Peyer's patch (tissue), 4 donors: ENCODE results near the gene OR1F1. TPM values are rescaled to one million over a fixed set of nuclear protein-coding genes. Genes with fewer than 3 reads are reported as not detected.

Experiments used
- DNase-seq, 3 donors: peaks; one replicate each; pipeline ENCODE4 v3.0.0-alpha.2; 2017 to 2019
- H3K27ac ChIP-seq, 4 donors: fragments of 200-600 bp; sonication (generic); one replicate each; pipeline ENCODE4 v1.5.1; 2016 to 2019
- H3K27me3 ChIP-seq, 2 donors: fragments of 200-600 bp; sonication (generic); one replicate each; pipeline ENCODE4 v1.5.1; 2019
- H3K36me3 ChIP-seq, 3 donors: fragments of 200-600 bp; sonication (generic); one replicate each; pipeline ENCODE4 v1.5.1; 2016 to 2019
- H3K4me1 ChIP-seq, 4 donors: fragments of 200-600 bp; sonication (generic); one replicate each; pipeline ENCODE4 v1.5.1; 2016 to 2019
- H3K4me3 ChIP-seq, 4 donors: fragments of 200-600 bp; sonication (generic); 1 replicate in 3 of 4; 2 replicates in 1 of 4; pipeline ENCODE4 v1.5.1; 2016 to 2019; ENCODE audit warnings: mild to moderate bottlenecking in 1 of 4
- H3K9me3 ChIP-seq, 4 donors: fragments of 200-600 bp; sonication (generic); one replicate each; pipeline ENCODE4 v1.5.1; 2016 to 2019; ENCODE audit warnings: mild to moderate bottlenecking in 1 of 4
- POLR2A ChIP-seq, 2 donors: fragments of 450-650 bp; IDR thresholded peaks; one replicate each; pipeline ENCODE4 v1.5.1; 2017; ENCODE audit warnings: antibody characterized with exemption in 2 of 2, mild to moderate bottlenecking in 2 of 2, moderate library complexity in 2 of 2
- total RNA-seq, 4 donors: library from RNA; depleted of rRNA; stranded (reverse); fragments of >200 nt; gene quantifications; one replicate each; pipeline ENCODE4 v1.1.0, GENCODE V29; 2016
- TF ChIP-seq, protein P1 (sequence below), 6 experiments: fragments of 450-650 bp in 4 of 6; fragments of 200-600 bp in 2 of 6; sonication (generic) in 1 of 6; IDR thresholded peaks; one replicate each; pipeline ENCODE4 v1.5.1; 2017 to 2019; ENCODE audit warnings: antibody characterized with exemption in 6 of 6, mild to moderate bottlenecking in 3 of 6, moderate library complexity in 1 of 6

Gene OR1F1
- total RNA-seq, 4 donors from 2014 or later, result not detected

DNA sequence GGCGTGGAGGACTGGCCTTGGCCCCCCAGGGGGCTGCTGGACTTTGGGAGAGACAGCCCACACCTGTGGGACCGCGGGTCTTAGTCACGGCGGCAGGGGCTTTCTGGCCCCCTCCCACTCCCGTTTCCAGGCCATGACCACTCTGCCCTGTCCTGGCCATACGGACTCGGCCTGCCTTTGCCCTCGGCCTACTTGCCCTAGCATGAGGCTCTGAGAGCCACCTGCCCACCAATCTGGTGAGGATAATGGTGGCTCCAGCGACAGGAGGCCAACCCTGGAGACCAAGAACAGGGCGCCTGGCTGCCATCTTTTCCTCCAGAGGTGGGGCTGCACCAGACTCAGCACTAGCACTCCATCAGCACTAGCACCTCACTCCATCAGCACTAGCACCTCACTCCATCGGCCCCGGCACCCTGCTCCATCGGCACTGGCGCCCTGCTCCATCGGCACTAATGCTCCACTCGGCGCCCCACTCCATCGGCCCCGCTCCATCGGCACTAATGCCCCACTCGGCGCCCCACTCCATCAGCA, 46.2 kb upstream of the OR1F1 start:
- no peak overlapping the region for H3K4me3 ChIP-seq
- peaks cover 0 to 20% (median 1%) of the 10 kb centered on the region in 4 donors for H3K4me1 ChIP-seq
- no peaks in the 10 kb centered on the region for H3K9me3 ChIP-seq
- no peak overlapping the region for H3K27ac ChIP-seq
- H3K36me3 ChIP-seq, result peaks cover 0 to 47% (median 0%) of the 10 kb centered on the region in 3 donors
- H3K27me3 ChIP-seq, result no peaks in the 10 kb centered on the region
- no peak for TF ChIP-seq POLR2A (IDR thresholded peaks at IDR 0.05)
- TF ChIP-seq, protein P1, sequence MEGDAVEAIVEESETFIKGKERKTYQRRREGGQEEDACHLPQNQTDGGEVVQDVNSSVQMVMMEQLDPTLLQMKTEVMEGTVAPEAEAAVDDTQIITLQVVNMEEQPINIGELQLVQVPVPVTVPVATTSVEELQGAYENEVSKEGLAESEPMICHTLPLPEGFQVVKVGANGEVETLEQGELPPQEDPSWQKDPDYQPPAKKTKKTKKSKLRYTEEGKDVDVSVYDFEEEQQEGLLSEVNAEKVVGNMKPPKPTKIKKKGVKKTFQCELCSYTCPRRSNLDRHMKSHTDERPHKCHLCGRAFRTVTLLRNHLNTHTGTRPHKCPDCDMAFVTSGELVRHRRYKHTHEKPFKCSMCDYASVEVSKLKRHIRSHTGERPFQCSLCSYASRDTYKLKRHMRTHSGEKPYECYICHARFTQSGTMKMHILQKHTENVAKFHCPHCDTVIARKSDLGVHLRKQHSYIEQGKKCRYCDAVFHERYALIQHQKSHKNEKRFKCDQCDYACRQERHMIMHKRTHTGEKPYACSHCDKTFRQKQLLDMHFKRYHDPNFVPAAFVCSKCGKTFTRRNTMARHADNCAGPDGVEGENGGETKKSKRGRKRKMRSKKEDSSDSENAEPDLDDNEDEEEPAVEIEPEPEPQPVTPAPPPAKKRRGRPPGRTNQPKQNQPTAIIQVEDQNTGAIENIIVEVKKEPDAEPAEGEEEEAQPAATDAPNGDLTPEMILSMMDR (IDR thresholded peaks at IDR 0.05), result no peak
- no peak for DNase-seq

DNA sequence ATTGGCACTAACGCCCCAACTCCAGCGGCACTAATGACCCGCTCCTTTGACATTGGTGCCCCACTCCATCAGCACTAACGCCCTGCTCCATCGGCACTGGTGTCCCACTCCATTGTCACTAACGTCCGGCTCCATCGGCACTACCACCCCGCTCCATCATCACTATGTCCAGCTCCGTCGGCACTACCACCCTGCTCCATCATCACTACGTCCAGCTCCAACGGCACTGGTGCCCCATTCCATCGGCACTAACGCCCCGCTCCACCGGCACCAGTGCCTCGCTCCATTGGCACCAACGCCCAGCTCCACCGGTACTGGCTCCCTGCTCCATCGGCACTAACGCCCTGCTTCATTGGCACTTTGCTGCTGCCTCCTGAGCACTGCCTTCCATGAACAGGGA, 45.7 kb upstream of the OR1F1 start:
- Histone ChIP-seq H3K4me1 (peaks cover 0 to 20% (median 1%) of the 10 kb centered on the region in 4 donors), H3K27me3 (no peaks in the 10 kb centered on the region), H3K36me3 (peaks cover 0 to 47% (median 0%) of the 10 kb centered on the region in 3 donors), H3K9me3 (no peaks in the 10 kb centered on the region), H3K4me3 (no peak overlapping the region), H3K27ac (no peak overlapping the region)
- no peak for TF ChIP-seq POLR2A (IDR thresholded peaks at IDR 0.05)
- TF ChIP-seq, protein P1 (IDR thresholded peaks at IDR 0.05), result no peak
- no peak for DNase-seq

DNA sequence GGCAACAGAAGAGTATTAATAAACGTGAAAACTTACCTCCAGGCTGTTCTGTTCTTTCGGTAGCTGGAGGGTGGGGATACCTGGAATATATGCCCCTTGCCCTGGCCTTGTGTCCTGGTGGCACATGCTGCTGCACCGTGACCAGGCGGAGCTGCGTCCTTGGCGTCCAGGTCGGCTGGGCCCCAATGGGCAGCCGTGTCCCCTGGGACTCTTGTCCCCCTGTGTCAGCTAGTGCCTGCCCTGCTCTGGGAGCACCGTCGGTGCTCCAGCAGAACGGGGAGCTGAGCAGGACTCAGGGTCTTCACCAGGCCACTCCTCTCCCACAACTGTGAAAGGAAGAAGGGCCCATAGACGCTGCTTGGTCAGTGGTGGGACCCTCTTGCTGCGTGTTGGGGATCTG, 45.2 kb upstream of the OR1F1 start:
- no peak overlapping the region for H3K4me3 ChIP-seq
- peak overlapping the region in 1 of 4 donors; percentile 97 for H3K27ac ChIP-seq
- DNase-seq, result no peak
- peaks cover 0 to 47% (median 0%) of the 10 kb centered on the region in 3 donors for H3K36me3 ChIP-seq
- H3K9me3 ChIP-seq, result no peaks in the 10 kb centered on the region
- H3K27me3 ChIP-seq, result no peaks in the 10 kb centered on the region
- TF ChIP-seq POLR2A (IDR thresholded peaks at IDR 0.05), result no peak
- TF ChIP-seq, protein P1 (IDR thresholded peaks at IDR 0.05), result no peak
- H3K4me1 ChIP-seq, result peaks cover 0 to 20% (median 1%) of the 10 kb centered on the region in 4 donors

DNA sequence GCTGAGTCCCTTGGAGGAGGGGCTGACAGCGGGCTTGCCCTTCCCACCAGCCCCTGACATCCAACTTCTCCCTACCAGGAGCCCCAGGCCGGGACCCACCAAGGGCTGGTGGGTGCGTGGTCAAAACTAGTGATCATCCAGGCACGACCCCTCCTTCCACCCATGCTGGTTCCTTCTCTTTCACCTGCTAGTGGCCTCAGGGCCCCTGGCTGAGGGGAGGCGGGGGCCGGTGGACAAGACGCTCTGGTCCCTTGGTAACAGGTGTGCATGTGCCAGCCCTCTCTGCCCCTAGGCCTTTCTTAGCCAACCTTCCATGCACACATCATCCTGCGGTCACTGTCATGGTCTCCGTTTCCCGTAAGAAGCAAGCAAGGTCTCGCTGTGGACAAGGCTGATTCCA, 44.8 kb upstream of the OR1F1 start:
- peak overlapping the region in 3 of 4 donors; percentile 74 to 97 (median 90) for H3K27ac ChIP-seq
- no peaks in the 10 kb centered on the region for H3K27me3 ChIP-seq
- TF ChIP-seq, protein P1 (IDR thresholded peaks at IDR 0.05), result no peak
- TF ChIP-seq POLR2A (IDR thresholded peaks at IDR 0.05), result no peak
- no peaks in the 10 kb centered on the region for H3K9me3 ChIP-seq
- peaks cover 0 to 44% (median 0%) of the 10 kb centered on the region in 3 donors for H3K36me3 ChIP-seq
- DNase-seq, result no peak
- H3K4me1 ChIP-seq, result peaks cover 0 to 20% (median 1%) of the 10 kb centered on the region in 4 donors
- peak overlapping the region in 1 of 4 donors; percentile 52 for H3K4me3 ChIP-seq

DNA sequence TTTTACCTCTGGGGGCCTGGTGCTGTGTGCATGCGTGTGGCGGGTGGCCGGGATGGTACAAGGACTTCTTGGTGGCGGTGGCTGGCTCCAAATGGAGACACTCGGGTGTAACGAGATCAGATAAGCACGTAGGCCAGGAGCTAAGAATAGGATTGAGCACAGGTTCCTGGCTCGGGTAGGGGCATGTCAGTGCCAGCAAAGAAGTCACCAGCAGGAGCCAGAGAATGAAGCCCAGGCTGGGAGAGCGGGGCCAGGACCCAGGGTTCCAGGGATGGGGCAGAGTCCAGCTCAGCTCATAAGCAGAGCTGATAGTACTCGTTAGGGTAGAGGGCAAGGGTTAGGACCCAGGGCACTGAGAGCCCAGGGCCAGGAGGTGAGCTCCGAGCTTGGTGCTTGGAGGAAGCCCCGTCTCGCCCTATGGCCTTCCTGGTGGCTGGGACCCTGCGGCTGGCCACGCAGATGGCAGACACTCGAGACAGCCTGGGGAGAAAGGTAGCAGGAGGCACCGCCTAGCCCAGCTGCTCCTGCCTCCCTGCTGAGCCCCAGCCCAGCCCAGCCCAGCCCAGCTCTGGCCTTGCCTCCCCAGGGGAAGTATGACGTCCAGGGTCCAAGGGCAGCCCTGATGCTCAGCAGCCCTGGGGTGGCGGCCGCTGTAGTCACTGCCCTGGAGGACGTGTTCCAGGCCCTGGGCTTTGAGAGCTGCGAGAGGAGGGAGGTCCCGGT, 44.2 kb upstream of the OR1F1 start:
- peaks cover 0 to 38% (median 0%) of the 10 kb centered on the region in 3 donors for H3K36me3 ChIP-seq
- peak overlapping the region in 3 of 4 donors; percentile 74 to 97 (median 90) for H3K27ac ChIP-seq
- TF ChIP-seq, protein P1 (IDR thresholded peaks at IDR 0.05), result peak in 2 of 6 experiments; percentile 11 to 29
- TF ChIP-seq POLR2A (IDR thresholded peaks at IDR 0.05), result peak; percentile 73 to 78
- H3K4me3 ChIP-seq, result peak overlapping the region in 3 of 4 donors; percentile 10 to 52 (median 46)
- peaks cover 0 to 20% (median 1%) of the 10 kb centered on the region in 4 donors for H3K4me1 ChIP-seq
- DNase-seq, result peak in 2 of 3 donors; percentile 83 to 89
- no peaks in the 10 kb centered on the region for H3K27me3 ChIP-seq
- no peaks in the 10 kb centered on the region for H3K9me3 ChIP-seq
